NCI-H1417 (cell line): Measurements from ENCODE around the gene TLE4.

Source experiments
- DNase-seq, 3 experiments: peaks; one replicate each; lab custom pipeline; 2025; lab: John Stamatoyannopoulos, UW

Gene TLE4

DNA sequence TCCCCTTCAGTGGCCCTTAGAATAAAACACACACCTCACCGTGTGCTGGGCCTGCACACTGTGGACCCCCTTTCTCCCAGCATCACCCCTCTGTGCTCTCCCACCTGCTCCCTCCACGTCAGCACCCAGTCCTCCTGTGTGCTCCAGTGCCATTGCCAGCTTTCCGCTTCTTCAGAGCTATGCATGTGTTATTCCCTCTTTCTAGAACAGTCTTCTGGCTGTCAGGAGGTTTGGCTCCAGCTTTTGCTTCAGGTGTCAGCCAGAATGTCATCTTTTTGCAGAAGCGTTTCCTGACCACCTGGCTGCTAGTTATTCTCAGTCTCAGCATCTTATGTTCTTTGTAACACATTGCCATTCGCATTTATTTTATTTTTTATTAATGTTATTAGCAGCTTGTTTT, 119.7 kb downstream of the TLE4 start:
- DNase-seq: no peak

DNA sequence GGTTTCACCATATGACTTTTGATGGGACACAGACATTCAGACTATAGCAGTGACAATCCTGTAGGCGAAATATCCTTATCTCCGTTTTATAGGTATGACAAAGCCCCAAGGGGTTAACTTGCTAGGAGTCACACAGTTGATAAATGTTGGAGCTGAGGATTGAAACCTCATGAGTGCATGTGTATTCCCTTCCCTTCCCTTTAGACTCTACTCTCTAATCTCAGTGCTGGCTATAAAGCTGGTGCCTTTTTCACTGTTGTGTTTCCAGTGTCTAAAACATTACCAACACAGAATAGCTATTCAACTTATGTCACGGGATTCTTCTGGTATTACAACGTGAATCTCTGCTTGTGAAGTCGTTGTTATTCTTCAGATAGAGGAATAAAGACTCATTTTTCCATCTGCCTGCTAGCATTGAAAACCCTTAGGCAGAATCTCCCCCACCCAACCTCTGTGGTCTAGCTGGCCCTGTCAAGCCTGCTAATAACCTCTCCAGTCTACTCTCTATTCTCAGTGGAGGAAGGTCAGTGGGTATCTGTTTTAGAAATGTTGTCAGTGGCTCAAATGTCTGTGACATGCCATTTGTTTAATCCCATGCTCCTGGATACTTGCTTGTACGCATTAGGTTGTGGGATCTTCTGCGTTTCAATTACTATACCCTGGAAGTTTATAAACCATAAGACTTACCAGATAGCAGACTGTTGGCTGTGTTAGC, 121.2 kb downstream of the TLE4 start:
- DNase-seq: no peak

DNA sequence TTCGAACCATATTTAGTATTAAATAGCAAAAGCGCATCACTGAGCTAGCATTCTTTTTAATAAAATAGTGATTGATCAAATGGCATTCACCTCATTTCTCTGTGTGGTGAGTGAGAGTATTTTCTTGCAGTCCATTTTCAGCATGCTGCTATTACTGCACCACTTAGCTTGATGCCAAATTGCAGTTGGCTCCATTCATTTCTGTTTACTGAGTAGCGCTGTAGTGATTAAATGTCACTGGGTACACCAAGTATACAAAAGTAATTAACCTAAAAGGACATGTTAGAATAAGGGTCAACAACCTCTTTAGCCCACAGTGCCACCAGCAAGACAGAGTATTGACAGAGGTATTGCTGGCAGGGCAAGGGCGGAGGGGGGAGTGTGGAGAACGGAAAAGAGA, 122.0 kb downstream of the TLE4 start:
- DNase-seq: peak in 2 of 3 experiments; percentile 56 to 92

DNA sequence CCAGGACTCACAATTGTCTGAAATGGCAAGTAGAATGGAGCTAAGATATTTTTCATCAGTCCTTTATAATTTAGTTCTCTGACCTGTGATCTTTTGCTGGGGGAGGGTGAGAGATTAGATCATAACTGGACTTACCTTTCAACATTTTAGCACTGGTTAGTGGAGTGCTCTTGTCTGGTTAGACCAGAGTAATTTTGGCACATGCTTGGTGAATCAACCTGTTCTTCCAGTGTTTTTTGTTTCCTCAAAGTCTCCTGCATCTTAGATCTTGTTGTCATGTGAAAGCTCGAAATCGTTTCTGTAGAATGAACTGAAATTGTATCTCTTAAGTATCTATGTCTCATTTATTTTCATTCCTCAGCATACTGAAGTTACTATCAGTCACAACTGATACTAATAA, 122.4 kb downstream of the TLE4 start:
- no peak for DNase-seq

DNA sequence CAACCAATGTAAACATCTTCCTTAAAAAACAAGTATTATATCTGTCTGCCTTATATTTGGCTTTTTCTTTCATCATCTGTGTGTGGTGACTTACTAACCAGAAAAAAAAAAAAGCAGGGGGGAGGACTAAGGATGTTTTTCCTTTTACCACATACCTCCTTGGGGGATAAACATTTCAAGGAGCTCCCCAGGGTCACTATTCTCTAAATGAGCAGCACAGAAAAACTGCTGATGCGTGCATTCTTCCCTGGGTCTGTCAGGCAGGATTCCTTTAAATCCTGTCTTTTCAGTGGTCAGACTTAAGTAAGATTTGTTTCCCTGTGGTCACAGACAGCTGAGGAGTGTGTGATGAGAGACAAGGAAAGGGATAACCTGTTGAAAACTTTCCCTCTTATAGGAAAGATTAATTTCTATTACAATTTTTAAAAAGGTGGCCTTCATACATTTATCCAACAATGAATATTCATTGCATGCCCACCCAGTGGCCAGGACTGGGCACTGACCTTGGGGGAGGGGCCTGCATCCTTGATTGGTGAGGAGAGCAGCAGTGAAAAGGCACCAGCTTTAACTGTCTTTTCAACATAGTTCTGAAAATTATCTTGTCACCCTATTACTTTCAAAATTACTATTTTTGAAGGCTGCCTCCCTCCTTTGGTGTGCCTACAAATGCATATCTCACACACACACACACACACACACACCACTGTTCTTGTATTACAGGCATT, 123.1 kb downstream of the TLE4 start:
- no peak for DNase-seq

DNA sequence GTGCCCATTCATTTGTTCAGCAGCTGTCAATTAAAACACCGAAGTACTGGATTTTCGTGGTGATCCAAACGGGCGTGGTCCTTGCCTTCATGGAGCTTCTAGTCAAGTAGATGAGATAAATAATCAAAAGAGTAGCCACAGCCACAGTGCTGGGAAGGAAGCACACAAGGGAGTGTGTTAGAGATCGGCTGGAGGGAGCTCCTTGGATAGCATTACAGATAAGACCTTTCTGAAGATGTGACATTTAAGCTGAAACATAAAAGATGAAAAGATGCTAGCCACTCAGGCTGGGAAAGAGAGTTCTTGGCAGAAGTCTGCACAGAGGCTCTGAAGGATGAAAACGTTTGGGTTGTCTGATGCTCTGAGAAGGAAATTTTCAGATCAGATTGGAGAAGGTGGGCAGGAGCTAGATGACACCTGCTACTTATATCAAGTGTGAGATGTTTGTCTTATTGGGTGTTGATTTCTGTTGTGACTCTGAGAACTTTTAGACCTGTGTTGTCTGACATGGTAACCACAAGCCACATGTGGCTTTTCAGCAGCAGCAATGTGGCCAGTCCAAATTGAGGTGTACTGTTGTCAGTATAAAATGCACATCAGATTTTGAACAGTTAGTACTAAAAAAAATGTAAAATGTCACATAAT, 123.9 kb downstream of the TLE4 start:
- DNase-seq: no peak

GRCh38 chr9:79698967-79699366, 127.2 kb downstream of the TLE4 start:
- DNase-seq: no peak

- DNase-seq: no peak
These were observed 127.7 kb downstream of the TLE4 start for GRCh38 chr9:79699479-79699878.

DNA sequence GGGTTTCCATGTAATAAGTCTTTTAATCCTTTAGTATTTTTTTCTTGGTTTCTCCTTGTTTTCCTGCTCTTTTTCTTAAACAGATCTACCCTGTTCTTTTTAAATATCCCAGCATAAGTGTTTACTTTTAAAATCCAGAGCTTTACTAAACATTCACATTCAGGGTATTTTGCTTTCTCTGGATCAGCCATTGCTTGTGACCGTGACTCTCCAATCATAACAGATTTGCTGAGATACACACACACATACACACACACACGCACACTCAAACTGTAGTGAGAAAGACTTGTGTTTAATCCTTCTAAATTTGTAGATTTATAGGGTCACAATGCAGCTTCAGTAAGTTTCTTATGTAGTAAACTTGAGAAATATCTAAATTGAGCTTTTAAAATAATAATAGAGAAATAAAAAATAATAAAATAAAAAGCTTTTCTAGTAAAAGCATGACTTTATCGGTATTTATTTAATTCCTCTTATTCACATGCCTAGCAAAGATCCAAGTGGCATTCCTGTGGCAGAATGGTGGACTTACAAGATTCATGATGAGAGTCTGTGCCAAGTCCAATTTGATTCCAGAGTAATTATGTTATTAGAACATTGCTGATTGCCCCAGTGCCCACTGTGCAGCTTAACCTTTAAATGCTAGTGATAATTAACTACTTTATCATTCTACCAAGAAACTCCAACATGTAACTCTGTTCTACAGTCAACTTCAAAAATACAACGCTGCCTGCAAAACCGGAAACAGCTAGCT, 129.0 kb downstream of the TLE4 start:
- peak in 1 of 3 experiments; percentile 11 for DNase-seq

GRCh38 chr9:79701651-79702050, 129.9 kb downstream of the TLE4 start:
- no peak for DNase-seq

DNA sequence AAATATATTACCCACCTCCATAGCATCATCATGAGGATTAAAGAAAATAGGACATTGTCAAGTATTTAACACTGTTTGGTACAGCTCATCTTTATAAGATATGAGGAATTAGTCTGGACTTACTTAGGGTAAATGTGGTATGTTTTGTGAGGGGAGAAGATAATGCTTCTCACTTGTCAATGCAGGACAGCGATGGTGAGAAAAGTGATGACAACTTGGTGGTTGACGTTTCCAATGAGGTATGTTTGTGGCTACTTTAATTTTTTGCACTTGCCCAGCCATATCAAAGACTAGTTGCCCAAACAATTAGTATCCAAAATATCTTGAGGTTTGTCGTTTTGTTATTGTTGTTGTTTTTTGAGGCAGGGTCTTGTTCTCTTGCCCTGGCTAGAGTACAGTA, 133.9 kb downstream of the TLE4 start:
- no peak for DNase-seq

- DNase-seq: no peak
These were observed 134.7 kb downstream of the TLE4 start for GRCh38 chr9:79706512-79706911.

DNA sequence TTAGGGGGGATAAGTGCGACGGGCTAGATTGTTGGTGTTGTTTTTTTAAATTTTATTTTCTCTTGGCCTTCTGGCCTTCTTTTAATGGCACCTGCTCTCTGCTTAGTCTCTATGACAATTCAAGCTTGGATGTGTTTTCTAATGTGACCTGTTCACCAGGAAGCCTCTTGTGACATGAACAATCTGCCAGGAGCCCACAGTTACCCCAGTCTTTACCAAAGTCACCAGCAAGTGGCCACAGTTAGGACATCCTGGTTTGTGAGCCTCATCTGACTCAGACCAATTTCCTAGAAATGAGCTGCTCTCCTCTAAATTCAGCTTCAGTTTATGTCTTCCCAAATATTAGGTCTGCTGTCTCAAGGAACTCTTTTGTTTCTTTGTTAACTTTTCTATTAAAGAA, 135.8 kb downstream of the TLE4 start:
- no peak for DNase-seq

- no peak for DNase-seq
These were observed 136.8 kb downstream of the TLE4 start for GRCh38 chr9:79708541-79708940.

DNA sequence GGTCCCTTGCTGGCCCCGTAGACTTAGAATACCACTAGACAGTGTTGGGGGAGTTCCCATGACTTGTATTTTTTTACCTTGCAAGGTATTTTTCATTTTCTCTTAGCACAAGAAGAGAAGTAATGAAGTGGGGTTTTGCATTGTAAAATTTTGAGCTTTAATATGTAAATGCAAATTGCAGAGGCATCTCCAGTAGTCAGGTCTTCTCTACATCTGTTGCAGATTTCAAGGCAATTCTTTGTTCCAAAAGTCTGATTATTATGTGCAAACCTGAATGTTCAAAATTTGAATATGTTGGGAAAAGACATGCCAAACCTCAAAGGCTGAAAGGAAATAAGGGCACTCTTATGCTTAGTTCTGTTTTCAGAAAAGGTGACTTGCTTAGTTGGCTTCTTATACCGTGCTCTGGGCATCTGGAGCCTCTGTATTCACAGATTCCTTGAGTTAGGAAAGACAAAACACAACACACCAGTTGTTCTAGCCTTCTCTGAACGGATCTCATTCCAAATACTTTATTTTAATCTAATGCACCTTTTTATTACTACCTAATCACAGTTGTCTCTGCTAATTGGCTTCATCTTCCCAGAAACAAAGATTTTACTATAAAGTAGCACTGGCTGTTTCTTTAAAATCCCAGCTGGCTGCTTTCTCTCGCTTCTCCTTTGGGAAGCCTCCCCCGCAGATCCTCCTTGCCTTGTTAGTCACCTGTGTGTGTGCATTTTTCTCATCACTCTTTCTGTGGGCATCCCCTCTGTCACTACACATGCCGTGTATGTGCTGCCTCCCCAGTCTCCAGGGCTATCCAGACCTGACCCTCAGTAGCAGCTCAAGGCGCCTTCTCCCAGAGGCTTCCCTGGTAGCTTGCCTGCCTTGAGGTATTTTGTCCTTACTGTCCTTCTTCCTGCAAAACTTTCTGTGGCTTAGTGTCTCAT, 138.2 kb downstream of the TLE4 start:
- DNase-seq: no peak

- DNase-seq: no peak
These were observed 140.1 kb downstream of the TLE4 start for GRCh38 chr9:79711874-79712273.

GRCh38 chr9:79719021-79719420, 147.3 kb downstream of the TLE4 start:
- DNase-seq: no peak

DNA sequence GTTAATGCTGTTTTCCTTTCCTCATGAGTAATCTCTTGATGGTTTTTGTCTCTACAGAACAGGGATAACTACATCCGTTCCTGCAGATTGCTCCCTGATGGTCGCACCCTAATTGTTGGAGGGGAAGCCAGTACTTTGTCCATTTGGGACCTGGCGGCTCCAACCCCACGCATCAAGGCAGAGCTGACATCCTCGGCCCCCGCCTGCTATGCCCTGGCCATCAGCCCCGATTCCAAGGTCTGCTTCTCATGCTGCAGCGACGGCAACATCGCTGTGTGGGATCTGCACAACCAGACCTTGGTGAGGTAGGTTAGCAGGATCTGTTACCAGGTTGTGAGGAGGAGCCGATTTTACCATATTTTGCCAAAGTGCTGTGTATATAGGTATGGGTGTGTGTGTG, 148.2 kb downstream of the TLE4 start:
- DNase-seq: no peak

DNA sequence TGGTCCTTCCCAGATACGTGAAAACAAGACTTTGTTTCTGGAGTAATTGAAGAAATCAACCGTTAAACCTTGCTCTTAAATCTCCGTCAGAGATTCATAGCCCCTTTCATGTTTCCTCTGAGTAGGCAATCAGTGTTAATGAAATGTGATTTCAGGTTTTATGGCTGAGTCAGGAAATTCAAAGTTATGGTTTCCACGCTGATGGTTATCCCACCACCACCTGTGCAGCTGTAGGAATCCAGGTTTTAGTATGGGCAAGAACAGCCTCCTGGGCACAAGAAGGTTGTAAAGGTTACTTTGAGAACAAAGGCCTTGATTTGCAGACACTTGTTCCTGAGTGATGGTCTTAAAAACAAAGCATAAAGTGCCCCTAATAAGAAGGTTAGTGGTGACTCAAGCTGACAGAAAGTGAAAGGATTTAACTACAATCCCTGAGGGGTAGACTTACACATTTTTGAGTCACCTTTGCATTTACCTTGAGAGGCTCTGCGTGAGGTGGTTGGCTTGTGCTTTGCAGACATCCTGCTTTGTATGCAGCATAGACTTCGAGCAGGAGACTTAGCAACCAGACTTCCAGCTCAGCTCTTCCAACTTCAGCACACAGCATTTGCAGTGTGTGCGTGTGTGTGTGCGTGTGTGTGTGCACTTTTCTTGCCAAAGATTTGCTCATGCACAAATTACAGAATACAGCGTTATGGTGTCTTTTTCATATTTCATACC, 159.6 kb downstream of the TLE4 start:
- DNase-seq: no peak

DNA sequence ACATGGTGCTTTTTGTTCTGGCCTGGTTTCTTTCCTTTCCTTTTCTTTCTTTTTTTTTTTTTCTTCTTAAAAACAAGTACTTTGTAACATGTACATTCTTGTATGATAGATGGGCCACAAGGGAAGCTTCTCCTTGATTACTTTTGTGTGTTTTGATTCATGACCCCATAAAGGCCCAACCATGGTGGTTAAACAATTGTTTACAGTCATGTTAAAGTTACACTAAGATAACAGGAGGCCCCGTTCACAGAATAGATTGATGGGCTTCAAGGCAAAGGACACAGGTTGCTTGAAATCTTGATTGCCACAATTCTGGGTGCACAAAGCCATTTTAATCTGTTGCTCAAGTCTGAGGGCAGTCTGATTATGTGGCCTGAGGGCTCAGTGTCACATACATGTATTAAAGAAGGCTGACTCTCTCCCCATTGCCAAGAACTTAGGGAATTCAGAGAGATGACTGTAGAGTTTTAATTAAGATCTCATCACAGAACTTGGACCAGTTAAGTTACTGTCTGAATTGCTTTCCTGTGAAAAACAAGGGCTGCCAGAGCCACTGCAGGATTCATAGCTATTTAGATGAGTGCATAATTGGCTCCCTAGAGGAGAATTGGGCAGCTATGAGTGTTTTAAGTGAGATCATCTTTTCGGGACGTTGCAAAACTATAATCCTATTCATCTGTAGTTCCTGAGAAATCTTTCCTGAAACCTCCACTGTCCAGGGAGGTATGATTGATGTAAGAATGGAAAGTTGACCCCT, 163.4 kb downstream of the TLE4 start:
- no peak for DNase-seq
